ENCODE results near the gene TRIO.
A peak's percentile ranks its signal among the peaks of the same experiment; 100 is the strongest.

TRIO gene

DNA sequence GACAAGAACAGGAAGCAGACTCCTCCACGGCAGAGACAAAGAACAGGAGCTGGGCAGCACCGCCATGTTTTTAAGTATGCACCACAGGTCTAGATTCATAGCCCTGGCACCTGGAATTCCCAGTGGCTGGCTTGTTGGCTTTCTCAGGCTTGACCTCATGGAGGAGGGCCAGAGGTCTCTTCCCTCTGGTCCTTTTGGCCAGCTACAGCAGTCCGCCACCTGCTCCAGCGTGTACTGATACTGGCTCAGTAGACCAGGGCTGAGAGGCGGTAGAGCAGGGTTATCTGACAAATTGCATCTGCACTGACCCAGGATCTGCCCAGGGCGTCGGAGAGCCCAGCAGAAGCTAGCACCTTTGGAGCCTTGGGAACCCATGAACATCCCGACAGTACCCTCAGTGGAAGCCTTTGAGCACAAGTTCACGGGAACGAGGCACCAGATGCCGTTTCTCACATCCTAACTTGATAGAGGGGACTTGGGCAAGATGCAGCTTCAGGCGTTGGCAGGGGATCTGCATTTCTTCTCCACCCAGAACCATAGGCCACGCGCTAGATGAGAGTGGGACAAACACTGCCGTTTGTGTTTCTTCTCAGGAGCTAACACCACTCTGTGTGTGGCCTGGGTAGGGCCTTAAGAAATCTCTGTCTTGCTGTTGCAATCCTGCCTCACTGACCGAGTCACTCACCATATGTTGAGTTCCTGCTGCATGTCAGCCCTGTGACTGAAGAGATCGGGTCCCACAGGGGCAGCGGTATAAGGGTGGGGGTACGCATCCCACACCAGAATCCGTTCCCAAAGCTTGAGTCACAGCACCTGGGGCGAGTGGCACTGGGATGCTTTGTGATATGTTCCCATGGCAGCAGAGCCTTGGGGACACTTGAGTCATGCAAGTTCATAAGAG lies 348.1 kb downstream of the TRIO start:
- peak; percentile 89 for DNase-seq

- DNase-seq: no peak
These were observed 349.3 kb downstream of the TRIO start for GRCh38 chr5:14492331-14492964.

DNA sequence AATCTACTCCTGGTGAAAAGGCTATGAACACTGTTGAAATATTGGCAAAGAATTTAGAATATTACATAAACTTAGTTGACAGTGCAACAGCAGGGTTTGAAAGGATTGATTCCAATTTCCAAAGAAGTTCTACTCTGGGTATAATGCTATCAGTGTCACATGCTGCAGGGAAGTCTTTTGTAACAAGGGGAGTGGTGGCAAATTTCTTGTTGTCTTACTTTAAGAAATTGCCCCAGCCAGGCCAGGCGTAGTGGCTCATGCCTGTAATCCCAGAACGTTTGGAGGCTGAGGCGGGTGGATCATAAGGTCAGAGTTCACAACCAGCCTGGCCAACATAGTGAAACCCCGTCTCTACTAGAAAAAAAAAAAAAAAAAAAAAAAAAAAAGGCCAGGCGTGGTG lies 352.2 kb downstream of the TRIO start:
- DNase-seq: no peak

- no peak for DNase-seq
These were observed 354.2 kb downstream of the TRIO start for GRCh38 chr5:14497311-14497710.

GRCh38 chr5:14501353-14502293 lies 358.5 kb downstream of the TRIO start:
- no peak for DNase-seq

- DNase-seq: no peak
These were observed 359.1 kb downstream of the TRIO start for GRCh38 chr5:14502294-14502690.

- DNase-seq: no peak
These were observed 360.0 kb downstream of the TRIO start for GRCh38 chr5:14503017-14503680.

DNA sequence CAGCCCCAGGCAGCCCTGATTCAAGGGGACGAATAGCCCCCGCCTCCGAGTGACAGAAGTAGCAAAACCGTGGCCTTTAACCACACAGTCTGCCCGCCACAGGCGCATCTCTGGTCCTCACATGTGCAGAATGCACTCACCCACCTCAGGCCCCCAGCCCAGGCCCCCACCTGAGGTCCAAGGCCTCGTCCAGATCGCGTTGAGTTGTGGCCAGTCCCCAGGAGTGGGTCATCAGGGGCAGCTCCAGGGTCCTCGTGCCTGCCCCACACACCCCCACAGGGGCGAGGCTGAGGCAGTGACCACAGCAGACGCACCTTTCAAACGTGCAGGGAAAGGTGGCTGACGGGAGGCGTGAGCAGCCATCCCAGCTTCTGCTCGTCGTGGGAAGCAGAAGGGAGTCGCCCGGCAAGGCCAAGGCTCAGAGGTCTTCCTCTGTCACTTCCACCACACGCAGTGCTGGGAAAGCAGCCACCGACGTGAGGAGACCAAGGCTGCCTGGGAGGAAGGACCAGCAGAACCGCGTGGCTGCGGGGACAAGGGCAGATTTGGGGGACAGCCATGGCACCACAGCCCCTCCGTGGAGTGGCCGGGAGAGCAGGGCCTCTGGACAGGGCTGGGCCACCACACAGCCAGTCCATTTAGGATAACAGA lies 360.7 kb downstream of the TRIO start:
- no peak for DNase-seq

DNA sequence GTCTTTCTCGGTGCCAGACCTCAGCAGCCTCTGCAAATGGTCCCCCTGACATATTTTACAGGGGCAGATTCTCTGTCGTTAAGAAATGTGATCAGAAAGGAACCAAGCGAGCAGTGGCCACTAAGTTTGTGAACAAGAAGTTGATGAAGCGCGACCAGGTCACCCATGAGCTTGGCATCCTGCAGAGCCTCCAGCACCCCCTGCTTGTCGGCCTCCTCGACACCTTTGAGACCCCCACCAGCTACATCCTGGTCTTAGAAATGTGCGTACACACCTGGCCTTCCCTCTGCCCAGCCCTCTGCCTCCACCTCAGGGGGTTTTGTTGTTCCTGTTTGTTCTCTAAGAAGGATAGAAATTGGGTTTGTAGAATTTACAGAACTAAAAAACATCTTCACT lies 361.2 kb downstream of the TRIO start:
- DNase-seq: no peak

DNA sequence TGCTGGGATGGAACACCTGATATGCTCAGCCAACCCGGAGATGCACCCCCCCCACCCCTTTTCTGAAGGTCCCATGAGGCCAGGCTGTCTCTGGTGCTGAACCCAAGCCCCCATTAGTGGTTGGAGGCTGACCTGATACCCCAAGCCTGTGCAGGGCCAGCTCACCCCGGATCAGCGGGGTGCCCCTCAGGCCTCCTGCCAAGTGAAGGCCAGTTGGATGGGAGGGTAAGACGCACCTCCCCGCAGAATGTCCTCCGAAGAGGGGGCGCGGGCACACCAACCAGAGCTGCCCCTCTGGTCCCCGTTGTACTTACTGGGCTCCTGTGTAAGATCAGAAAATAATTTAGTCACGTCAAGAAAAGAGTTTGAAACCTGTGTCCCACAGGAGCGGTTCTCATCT lies 361.7 kb downstream of the TRIO start:
- no peak for DNase-seq

GRCh38 chr5:14505310-14506139 lies 362.4 kb downstream of the TRIO start:
- no peak for DNase-seq

DNA sequence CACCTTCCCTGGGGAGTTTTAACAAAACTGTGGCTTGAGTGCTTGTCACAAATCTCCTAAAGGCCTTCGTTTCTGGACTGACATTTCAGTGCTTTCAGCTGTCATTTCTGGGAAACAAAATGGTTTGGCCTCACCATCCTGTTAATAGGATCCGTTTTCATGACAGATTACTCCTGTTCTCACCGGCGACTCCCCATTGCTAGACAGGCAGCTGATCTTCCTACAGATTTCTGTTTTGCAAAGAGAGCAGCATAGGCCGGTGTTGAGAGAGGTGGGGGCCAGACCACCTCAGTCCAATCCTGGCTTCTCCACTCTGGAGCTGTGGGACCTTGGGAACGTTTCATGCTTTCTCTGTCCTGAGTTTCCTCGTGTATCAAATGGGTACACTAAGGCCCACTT lies 363.0 kb downstream of the TRIO start:
- DNase-seq: no peak

DNA sequence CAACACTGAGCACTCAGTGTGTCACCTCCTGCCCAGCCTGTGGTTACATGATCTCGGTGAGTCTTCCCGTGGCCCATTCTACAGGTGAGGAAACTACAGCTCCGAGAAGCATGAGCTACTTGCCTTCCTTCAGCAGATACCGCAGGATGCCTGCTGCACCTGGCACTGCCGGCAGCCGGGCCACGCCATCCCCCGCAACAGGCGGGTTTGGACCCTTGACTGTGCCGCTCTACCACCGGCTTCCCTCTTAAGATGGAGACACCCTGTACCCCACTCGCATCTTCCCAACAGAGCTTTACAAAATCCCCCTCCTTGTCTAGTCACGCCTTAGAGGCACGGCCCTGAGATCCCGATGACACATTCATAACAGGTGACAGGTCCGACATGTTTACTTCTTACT lies 363.5 kb downstream of the TRIO start:
- no peak for DNase-seq

- DNase-seq: no peak
These were observed 364.2 kb downstream of the TRIO start for GRCh38 chr5:14507156-14507941.

- no peak for DNase-seq
These were observed 364.9 kb downstream of the TRIO start for GRCh38 chr5:14508046-14508445.

DNA sequence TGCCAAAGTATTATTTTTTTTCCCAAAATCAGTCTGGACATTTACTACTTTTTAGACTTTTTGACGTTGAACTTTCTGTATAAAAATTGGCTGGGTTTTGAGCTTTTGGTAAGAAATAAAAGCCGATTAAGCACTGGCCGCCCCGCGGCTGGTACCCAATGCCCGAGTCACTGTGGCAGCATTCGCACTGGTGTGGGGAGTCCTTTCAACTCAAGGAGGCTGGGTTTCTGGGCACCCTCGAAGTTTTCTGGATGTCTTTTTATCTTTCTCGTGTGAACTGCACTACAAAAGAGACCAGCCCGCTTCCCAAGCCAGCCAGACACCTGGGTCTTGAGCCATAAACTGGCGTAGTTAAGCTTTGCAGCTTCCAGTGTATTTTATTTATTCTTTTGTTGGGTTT lies 366.4 kb downstream of the TRIO start:
- no peak for DNase-seq

- no peak for DNase-seq
These were observed 367.1 kb downstream of the TRIO start for GRCh38 chr5:14510156-14510734.

GRCh38 chr5:14510880-14511279 lies 367.7 kb downstream of the TRIO start:
- no peak for DNase-seq

DNA sequence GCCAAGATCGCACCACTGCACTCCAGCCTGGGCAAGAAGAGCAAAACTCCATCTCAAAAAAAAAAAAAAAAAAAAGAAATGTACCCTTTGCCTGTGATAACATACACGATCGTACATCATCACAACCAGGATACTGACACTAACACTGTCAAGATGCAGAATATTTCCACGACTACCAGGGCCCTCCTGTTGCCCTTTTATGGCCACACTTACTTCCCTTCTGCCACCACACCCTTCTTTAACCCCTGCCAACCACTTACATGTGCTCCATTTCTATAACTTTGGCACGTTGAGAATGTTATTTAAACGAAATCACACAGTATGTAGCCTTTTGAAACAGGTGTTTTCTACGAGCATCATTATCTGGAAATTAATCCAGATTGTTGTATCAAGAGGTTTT lies 369.4 kb downstream of the TRIO start:
- DNase-seq: no peak

GRCh38 chr5:14513266-14513665 lies 370.1 kb downstream of the TRIO start:
- peak; percentile 28 for DNase-seq
